ENCODE results near the gene PLPP2.

The PLPP2 gene

GRCh38 chr19:335486-336066 is 44.4 kb upstream of the PLPP2 start:
- peaks cover 0 to 7% of the 10 kb centered on the region in 2 experiments for H3K4me1 ChIP-seq (ENCODE audit: control insufficient read depth in 1 of 2, insufficient read depth in 1 of 2, low read depth in 1 of 2, low read length in 1 of 2)
- H3K27me3 ChIP-seq = peaks cover 18% of the 10 kb centered on the region
- H3K9me3 ChIP-seq = no peaks in the 10 kb centered on the region
- no peak overlapping the region for H3K4me3 ChIP-seq (ENCODE audit: low read depth in 1 of 2, low read length in 1 of 2)
- H3K27ac ChIP-seq = no peak overlapping the region
- TF ChIP-seq CTCF (IDR thresholded peaks at IDR 0.05) = no peak
- no peaks in the 10 kb centered on the region for H3K36me3 ChIP-seq

GRCh38 chr19:335072-335471 is 43.9 kb upstream of the PLPP2 start:
- no peaks in the 10 kb centered on the region for H3K9me3 ChIP-seq
- peaks cover 0 to 7% of the 10 kb centered on the region in 2 experiments for H3K4me1 ChIP-seq (ENCODE audit: control insufficient read depth in 1 of 2, insufficient read depth in 1 of 2, low read depth in 1 of 2, low read length in 1 of 2)
- no peak overlapping the region for H3K27ac ChIP-seq
- peaks cover 13% of the 10 kb centered on the region for H3K27me3 ChIP-seq
- no peak overlapping the region for H3K4me3 ChIP-seq (ENCODE audit: low read depth in 1 of 2, low read length in 1 of 2)
- no peak for TF ChIP-seq CTCF (IDR thresholded peaks at IDR 0.05)
- H3K36me3 ChIP-seq = no peaks in the 10 kb centered on the region

GRCh38 chr19:334296-335071 is 43.3 kb upstream of the PLPP2 start:
- H3K27ac ChIP-seq = no peak overlapping the region
- peaks cover 0 to 7% of the 10 kb centered on the region in 2 experiments for H3K4me1 ChIP-seq (ENCODE audit: control insufficient read depth in 1 of 2, insufficient read depth in 1 of 2, low read depth in 1 of 2, low read length in 1 of 2)
- no peak for TF ChIP-seq CTCF (IDR thresholded peaks at IDR 0.05)
- H3K36me3 ChIP-seq = no peaks in the 10 kb centered on the region
- H3K9me3 ChIP-seq = no peaks in the 10 kb centered on the region
- no peak overlapping the region for H3K4me3 ChIP-seq (ENCODE audit: low read depth in 1 of 2, low read length in 1 of 2)
- peaks cover 7% of the 10 kb centered on the region for H3K27me3 ChIP-seq

- H3K27me3 ChIP-seq = no peaks in the 10 kb centered on the region
- no peaks in the 10 kb centered on the region for H3K4me1 ChIP-seq (ENCODE audit: control insufficient read depth in 1 of 2, insufficient read depth in 1 of 2, low read depth in 1 of 2, low read length in 1 of 2)
- no peaks in the 10 kb centered on the region for H3K36me3 ChIP-seq
- TF ChIP-seq CTCF (IDR thresholded peaks at IDR 0.05) = no peak
- H3K4me3 ChIP-seq (ENCODE audit: low read depth in 1 of 2, low read length in 1 of 2) = no peak overlapping the region
- peaks cover 13% of the 10 kb centered on the region for H3K9me3 ChIP-seq
- H3K27ac ChIP-seq = no peak overlapping the region
These were observed 39.3 kb upstream of the PLPP2 start for GRCh38 chr19:330503-330902.

GRCh38 chr19:329876-330275 is 38.7 kb upstream of the PLPP2 start:
- no peak overlapping the region for H3K27ac ChIP-seq
- peaks cover 13% of the 10 kb centered on the region for H3K9me3 ChIP-seq
- H3K27me3 ChIP-seq = no peaks in the 10 kb centered on the region
- no peaks in the 10 kb centered on the region for H3K4me1 ChIP-seq (ENCODE audit: control insufficient read depth in 1 of 2, insufficient read depth in 1 of 2, low read depth in 1 of 2, low read length in 1 of 2)
- H3K4me3 ChIP-seq (ENCODE audit: low read depth in 1 of 2, low read length in 1 of 2) = no peak overlapping the region
- no peak for TF ChIP-seq CTCF (IDR thresholded peaks at IDR 0.05)
- H3K36me3 ChIP-seq = no peaks in the 10 kb centered on the region

Measured in neutrophil (primary cell).